Fibroblast of skin of abdomen (primary cell): ENCODE data around the gene FBXL15.
A peak's percentile ranks its signal among the peaks of the same experiment; 100 is the strongest.

ENCODE experiments used
- DNase-seq: peaks from one replicate; pipeline ENCODE4 v3.0.0-alpha.2; 2013

Gene FBXL15

DNA sequence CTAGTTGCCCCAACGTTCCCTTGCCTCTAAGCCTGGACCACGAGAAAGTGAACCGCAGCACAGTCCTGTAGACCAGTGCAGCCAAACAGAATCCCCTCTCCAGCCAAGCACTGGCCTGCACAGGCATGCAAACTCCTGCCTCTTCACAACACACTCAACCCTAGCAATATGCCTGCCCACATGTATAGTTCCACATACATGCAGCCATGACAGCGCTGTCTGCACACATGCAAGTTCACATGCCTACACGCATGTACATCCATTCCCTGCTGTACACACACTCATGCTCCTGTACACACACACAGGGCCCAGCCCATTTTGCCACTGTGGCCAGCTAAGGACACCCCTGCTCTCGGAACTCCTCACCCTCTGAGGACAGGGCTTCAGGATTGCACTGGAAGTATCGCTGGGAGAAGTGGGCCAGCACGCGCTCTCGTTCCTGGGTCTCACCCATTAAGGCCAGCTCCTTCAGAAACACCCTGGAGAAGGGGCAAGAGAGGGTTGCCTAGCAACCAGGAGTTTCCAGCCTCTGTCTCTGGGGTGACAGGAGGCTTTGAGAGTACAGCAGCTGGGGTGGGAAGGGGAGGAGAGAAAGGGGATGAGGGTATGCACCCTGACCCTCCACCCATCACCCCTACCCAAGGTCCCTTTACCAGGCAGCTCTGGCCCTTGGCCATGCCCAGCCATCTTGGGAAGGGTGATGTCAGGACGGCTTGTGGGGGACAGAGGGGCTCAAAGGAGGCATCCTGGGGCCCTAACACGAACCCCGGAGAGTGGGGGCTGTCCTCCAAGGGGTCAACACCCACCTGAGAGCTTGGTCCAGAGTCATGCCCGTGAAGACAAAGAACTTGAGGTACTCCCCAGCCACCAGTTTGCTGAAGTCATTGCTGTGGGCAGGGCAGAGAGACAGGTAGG lies 9.0 kb upstream of the FBXL15 start:
- DNase-seq, result no peak

DNA sequence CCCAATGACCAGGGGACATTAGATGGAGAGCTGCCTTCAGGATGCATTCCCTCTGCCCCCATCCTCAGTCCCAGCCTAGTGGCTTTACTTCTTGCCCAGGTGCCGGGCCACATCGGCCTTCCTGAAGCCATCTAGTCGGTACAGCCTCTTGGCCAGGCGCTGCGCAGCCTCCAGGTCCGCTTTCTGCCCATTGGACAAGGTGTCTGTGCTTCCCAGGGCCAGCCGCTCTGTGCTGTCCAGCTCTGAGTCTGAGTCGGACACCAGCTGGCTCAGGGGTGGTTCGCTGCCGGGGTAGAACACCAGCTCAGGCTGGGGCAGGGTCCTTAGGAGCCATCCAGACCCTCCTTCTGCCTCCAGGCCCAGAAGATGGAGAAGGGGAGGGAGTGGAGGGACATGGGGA lies 8.3 kb upstream of the FBXL15 start:
- no peak for DNase-seq

DNA sequence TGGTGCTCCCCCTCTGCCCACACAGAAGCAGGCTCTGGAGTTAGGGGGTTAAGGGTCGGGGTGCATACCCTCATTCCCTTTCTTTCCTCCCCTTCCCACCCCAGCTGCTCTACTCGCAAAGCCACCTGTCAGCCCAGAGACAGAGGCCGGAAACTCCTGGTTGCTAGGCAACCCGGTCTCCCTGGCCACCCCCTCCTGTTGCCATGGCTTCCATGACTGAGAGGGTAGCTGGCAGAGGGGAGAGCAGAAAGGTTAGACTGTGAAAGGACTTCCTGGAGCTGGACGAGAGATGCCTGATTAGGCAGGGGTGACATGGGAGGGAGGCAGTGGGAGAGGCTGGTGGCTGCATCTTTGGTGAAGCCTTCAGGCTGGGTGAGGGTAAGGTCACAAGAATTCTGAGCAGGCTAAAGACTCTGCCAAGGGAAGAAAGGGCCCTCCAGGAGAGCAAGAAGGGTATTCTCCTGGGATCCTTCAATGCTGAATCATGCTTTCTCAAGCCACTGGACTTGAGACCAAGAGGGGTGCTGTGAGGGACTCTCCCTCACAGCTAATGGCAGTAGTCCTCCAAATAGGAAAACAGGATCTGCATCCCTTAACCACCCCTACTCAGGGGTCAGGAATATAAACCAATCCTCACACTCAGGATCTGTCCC lies 7.5 kb upstream of the FBXL15 start:
- no peak for DNase-seq

DNA sequence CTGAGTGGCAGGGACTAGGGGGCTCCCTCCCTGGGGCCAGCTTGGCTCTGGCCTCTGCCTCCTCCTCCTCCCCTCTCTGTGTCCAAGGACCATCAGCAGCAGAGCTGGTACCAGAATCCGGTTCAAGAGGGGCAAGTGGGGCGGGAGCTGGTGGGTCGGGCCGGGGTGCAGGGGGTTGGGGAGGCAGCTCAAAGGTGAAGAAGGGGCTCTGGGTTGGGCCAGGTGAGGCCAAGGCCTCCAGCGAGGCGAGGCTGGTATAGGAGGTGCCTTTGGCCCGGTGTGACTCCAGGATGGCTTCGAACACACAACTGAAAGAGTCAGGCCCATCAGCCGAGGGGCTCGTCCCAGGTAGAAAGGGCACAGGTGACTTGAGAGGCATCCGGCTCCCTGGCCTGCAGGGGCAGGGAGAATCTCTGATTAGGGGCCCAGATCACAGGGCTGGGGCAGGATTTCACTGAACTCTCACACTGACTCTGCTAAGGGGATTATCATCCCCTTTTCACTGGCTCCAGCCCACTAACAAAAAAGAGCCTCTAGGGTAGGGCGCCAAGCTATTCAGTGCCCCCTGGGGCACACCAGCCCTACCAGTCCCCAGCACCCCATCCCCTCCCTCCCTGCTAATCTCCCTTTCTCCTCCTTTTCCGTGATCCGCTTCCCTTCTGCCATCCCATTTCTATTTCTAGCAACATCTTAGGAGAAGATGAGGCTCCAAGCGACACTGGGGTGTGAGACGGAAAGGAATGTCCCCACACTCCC lies 6.7 kb upstream of the FBXL15 start:
- DNase-seq, result no peak

DNA sequence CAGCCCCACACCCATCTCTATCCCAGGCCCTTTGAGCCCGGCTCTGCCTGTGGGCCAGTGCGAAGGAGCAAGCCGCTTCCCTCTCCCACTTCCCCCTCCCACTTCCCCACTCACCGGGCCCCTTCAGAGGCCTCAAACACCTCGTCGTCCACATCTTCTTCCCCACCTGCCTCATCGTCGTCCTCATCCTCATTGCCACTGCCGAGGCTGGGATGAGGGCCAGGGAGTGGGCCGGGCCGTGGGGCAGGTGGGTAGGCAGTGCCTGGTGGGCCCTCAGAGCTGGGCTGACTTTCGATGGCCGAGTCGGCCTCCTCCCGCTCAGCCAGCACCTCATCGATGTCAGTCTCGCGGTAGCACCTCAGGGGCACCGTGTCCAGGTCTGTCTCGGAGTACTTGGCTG lies 5.9 kb upstream of the FBXL15 start:
- DNase-seq, result no peak

DNA sequence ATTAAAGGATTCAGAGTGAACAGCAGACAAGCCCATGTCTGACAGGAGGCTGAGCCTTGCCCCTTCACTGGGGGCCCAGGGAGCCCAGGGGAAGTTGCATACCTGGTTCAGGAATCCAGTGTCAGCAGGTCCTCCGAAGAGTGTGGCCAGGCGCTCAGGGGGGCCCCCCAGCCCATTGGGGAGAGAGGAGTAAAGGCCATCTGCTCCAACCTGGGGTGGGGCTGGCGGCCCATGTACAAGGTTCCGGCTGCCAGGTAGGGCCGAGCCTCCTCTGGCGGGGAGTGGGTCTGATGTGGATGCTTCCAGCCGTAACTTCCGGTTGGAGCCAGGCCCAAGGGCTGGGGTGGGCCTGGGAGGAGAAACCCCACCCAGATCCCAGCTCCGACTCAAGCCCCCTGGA lies 4.4 kb upstream of the FBXL15 start:
- DNase-seq, result no peak

DNA sequence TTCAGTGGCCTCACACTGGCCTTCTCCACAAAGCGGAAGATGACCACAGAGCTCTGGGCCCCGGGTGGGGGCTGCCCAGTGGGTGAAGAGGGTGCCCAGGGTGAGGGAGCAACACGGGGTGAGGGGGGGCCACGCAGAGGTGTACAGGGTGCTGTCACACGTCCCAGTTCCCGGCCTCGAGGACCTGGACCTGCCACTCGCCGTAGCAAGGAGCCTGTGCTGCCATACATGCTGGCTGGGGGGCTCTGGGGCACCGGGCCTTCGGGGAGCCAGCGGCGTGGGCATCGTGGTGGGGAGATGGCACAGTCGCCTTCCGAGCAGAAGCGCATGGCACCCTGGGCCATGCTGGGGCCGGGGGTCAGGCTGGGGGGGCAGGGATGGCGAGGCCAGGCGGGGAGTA lies 3.9 kb upstream of the FBXL15 start:
- DNase-seq, result no peak

DNA sequence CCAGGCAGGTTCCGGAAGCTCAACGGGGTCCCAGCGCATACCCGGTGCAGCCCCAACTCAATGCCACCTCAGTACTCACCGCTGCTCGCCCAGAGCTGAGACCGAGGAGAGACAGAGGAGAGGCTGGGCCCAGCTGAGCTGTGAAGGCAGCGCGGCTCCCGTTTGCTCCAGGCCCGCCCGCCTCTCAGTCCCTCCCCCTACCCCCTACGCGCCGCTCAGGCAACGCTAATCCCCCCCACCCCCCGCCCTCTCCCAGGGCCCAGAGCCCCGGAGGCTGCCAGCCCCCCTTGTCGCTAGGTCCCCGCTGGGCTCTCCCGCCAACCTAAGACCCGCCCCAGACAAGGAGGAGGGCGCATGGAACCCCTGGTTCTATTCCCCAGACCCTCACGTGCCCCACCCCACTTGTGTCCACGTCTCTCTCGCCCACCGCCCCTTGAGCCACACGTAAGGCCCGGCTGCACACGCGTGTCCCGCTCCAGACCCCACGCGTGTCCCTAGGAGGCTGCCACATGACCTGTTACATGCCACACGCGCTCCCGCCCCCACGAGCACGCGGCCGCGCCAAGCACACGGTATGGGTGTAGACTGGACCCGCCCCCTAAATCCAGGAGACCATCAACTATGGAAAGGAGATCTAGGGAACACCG lies 1.9 kb upstream of the FBXL15 start, which contains the start of gene PSD:
TSS of gene PSD (minus strand) at position 164 of the 647 bp plus-strand sequence. CDS start 1,747 bp downstream, outside the sequence.
- no peak for DNase-seq

DNA sequence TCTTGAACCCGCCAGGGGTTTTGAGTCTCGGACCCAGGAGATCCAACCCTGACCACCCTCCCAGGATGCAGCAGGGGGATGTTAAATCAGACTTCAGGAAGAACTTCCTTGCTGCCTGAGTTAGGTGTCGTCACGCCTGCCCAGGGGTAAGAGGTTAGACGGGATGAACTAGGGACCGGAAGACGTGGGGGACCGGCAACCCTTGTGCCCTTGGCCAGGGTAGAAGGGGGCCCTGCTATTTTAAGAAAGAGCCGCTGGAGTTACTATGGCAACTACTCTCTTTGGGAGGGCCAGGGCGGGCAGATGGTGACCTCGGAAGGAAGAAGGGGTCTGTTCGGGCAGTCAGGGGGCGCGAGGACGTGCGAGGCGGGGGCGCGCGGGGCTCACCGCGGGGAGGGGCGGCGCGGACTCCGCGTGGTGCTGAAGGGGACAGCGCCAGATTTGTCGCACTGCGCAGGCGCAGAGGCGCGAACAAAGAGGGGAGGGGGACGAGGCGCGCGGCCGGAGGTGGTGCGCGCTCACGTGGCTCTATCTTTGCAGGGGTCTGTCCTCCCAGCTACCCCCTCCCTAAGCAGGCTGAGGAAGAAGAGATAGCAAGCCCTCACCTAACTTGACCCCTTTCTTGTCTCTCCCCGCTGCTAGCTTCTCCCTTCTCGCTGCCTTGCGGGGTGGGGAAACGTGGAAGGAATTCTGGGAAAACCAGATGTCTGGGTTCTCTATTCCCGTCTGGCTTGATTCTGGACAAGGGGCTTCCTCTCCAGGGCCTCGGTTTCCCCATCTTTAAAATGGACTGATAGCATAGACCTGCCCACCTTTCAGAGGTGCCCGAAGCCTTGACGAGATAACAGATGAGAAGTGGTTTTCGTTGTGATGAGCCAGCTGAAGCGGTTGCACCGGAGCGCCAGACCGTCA lies 1.1 kb upstream of the FBXL15 start:
- DNase-seq, result no peak

DNA sequence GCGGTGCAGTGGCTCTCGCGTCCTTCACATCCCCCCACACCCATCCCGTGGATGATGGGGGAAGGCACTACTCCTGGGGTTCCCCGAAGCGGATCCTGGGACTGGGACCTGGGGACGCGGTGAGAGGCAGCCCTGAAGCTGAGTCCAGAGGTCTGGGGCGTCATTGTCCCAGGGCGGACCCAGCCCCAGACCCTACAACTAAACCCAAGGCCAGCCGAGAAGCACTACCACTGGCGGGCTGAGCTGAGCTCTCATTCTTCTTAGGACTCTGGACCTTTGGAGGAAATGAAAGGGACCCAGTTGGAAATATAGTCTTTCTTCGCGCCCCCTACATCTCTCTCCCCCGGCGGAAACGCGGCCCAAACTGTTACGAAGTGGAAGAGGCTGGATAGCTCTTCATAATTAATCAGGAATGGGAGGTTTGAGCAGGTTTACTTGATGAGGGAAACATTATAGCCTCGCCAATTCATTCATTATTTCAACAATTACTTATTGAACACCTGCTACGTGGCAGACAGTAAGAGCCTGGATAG lies 389 bp upstream of the FBXL15 start:
- DNase-seq, result no peak

DNA sequence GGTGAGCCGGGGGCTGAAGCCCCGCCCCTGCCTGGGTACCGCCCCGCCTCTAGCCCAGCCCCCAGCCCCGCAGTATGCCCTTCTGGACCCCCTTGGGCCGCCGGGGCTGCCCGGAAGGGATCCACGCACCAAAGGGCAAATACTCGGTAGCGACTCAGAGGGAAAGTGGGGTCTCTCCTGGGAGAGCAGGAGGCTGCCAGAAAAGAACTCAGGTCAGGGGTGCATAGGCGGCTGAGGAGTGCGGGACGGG lies 796 bp downstream of the FBXL15 start:
- no peak for DNase-seq

DNA sequence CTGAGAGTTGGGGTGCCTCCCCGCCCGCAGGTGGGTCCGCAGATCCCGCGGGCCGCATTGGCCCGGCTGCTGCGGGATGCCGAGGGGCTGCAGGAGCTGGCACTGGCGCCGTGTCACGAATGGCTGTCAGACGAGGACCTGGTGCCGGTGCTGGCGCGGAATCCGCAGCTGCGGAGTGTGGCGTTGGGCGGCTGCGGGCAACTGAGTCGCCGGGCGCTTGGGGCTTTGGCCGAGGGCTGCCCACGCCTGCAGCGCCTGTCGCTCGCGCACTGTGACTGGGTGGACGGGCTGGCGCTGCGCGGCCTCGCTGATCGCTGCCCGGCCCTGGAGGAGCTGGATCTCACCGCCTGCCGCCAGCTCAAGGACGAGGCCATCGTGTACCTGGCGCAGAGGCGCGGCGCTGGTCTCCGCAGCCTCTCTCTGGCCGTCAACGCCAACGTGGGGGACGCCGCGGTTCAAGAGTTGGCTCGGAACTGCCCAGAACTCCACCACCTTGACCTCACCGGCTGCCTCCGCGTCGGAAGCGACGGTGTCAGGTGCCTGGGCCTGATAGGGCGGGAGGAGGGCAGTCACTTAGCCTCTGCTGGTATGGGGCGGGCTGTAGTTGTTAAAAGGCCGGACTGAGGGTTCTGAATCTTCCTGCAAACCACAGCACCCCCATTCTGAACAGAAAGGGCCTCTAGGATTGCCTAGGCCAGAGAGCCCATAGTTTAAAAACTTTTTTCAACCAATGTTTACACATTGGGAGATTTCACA lies 1.3 kb downstream of the FBXL15 start:
- no peak for DNase-seq

DNA sequence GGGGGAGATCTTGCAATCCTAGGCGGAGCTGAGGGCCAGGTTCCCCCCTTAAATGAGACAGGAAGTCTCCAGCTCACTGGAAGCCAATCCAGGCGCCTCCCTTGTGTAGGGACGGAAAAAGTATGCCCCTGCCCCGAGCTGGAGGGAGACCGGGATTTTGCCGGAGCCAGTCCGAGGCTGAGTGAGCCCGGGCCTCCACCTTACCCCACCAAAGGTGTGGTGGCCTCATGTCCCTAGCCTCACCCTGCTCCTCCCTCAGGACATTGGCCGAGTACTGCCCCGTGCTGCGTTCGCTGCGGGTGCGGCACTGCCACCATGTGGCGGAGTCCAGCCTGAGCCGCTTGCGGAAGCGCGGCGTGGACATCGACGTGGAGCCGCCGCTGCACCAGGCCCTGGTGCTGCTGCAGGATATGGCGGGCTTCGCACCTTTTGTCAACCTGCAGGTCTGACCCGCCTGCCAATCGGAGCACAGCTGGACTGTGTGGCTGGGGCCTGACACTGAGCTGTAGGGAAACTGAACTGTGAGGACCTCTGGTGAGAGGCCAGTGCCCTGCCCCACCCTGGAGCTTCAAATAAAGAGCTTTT lies 2.0 kb downstream of the FBXL15 start:
- peak; percentile 55 for DNase-seq

DNA sequence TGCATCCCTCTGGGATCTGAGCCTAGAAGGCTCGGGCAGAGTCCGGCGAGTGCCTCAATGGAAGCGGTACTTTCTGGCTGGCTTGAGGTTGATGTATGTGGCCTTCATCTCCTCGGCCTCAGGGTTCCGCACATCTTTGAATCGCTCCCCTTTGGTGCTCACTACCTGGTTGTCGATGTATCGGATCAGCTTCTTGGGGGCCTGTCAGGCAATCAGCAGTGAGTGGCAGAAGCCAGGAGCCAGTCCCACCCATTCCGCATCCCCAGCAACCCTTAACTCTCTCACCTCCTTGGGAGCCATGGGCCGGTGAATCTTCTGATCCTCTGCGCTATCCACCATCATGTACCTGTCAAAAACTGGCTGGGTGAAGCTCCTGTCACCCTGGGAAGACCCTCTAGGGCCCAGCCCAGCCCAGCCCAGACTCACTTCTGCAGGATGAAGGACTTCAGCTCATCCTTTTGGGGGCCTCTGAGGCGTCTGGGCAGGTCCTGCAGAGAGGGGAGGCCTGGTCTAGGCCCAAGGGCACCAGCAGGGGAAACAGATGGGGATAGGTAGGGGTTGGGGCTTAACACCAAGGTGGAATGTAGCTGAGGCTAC lies 2.8 kb downstream of the FBXL15 start:
- no peak for DNase-seq

DNA sequence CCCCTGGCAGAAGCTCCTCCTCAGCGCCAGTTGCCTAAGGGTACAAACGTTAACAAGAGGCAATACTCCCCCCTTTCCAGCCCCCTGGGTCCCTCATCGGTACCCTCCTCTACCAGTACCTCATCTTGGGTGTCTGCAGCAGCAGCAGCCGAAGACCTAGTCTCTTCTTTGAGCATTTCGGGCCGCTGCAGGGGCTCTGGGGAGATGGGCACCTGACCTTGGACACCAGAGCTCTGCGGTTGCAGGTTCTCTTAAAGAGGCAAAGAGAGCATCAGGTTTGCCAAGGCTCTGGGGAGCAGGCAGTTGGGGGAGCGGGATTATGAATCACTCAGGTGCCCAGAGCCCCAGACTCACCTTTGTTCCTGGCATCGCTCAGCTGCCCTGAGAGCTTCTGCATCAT lies 3.5 kb downstream of the FBXL15 start:
- no peak for DNase-seq

DNA sequence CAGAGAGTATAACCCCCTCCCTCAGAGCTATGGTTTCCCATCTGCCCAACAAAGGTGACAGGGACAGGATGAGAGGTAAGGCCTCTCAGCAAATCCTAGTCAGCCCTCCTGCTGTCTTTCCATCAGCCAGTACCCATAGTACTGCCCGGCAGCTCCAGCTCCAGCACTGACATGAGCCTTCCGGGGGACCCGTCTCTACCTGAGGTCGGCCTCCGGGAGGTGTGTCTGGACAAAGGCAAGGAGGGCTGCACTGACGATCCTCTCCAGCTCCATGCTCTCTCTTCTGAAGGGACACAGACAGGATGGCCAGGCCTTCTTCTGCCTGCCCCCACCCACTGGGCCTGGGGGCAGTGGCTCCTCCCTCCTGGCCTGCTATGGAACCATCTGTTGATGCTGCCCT lies 4.3 kb downstream of the FBXL15 start:
- no peak for DNase-seq

DNA sequence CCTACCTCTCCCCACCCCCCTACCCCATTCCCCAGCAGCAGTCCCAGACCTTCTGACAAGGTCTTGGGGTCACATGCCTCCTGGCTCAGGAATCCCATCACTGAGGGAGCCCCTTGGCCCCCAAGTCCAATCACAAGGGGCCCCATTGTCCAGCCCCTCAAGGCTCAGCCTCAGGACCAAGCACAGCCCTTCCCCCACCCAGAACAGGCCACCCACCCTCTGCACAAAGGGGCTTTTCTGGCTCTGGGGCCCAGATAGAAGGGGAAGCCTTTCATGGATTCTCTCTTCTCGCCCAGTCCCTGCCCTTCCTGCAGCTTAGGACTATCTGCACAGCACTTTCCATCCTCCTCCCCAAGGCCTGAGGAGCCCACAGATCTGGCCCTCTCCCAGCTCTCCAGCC lies 4.8 kb downstream of the FBXL15 start:
- DNase-seq, result no peak

DNA sequence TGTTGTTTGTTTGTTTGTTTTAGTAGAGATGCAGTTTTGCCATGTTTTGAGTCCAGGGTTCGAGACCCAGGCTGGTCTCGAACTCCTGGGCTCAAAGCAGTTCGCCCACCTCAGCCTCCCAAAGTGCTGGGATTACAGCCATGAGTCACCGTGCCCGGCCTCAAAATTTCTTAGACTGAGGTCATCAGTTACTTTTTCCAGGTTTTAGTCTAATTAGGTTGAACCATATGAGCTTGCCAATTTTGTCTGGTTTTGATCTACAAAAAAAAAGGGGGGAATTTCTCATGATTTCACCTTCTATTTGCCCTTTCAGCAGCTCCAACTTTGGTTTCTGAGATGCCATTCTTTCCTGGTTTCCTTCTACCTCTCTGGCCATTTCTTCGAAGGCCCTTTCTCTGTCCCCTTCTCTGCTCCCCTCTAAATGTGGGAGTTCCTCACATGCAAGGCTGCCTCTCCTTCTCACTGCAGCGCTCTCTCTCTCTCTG lies 6.2 kb downstream of the FBXL15 start:
- peak; percentile 42 for DNase-seq

DNA sequence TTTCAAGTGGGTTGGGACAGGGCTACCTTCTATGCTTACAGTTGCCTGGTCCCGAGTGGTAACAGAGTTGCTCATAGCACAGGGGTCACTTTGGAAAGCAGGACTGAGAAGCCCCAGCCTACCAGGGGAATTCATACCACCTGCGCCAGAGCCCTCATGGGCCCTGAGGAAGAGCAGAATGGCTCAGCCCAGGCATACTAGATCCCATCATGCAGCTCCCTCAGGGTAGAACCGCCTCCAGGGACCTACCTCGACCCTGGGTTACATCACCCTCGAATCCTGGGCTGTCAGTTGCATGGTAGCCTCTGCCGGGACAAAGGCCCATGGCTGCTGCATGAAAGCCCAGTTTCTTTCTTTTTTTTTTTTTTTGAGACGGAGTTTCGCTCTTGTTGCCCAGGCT lies 8.8 kb downstream of the FBXL15 start:
- no peak for DNase-seq
